IMR-90 (cell line): ENCODE data around the gene FOXO1. TPM values are rescaled to one million over a fixed set of nuclear protein-coding genes. Genes with fewer than 3 reads are reported as not detected.

Experiments used
- ATAC-seq: fragments of 200-7000 bp; cut with Tn5 transposase; 2 replicates; pipeline ENCODE4 v1.9.1; 2020; ENCODE audit warnings: low read depth, mild to moderate bottlenecking, moderate library complexity
- BruUV-seq: library from RNA; stranded (reverse); fragments of 400-500 nt; replicated peaks from 2 replicates; lab custom pipeline; 2021; lab: Mats Ljungman, UMichigan
- CTCF ChIA-PET: fragments of 300-600 bp; formaldehyde crosslinking; extraction: SDS; loops from one replicate; lab custom pipeline; 2021; ENCODE audit warnings: antibody characterized with exemption; lab: Yijun Ruan, JAX
- POLR2A ChIA-PET: fragments of 300-600 bp; sonication (Branson Sonifier 250); formaldehyde crosslinking; loops from one replicate; lab custom pipeline; 2022; ENCODE audit warnings: antibody characterized with exemption; ENCODE audit not compliant: unreplicated experiment; lab: Charles Lee
- DNase-seq: peaks from one replicate; pipeline ENCODE4 v3.0.0; 2013
- H2AFZ ChIP-seq: replicated peaks from 2 replicates; pipeline ENCODE3; 2013; ENCODE audit warnings: low read length, mild to moderate bottlenecking; ENCODE audit not compliant: poor library complexity
- H2AK5ac ChIP-seq: 2 replicates; pipeline ENCODE4 v1.6.1; 2013; ENCODE audit warnings: low read depth, low read length, inconsistent platforms
- H2AK9ac ChIP-seq: replicated peaks from 2 replicates; pipeline ENCODE3; 2013; ENCODE audit warnings: mild to moderate bottlenecking, low read depth, low read length, moderate library complexity; ENCODE audit not compliant: poor library complexity
- H2BK120ac ChIP-seq: 2 replicates; pipeline ENCODE4 v1.6.1; 2013; ENCODE audit warnings: low read depth, low read length, inconsistent platforms
- H2BK15ac ChIP-seq: 3 replicates; pipeline ENCODE4 v1.6.1; 2013; ENCODE audit warnings: low read depth, low read length, inconsistent platforms
- H2BK20ac ChIP-seq: 2 replicates; pipeline ENCODE4 v1.6.1; 2013; ENCODE audit warnings: low read depth, mild to moderate bottlenecking, inconsistent platforms, low read length, moderate library complexity
- H2BK5ac ChIP-seq: 2 replicates; pipeline ENCODE4 v1.6.1; 2013; ENCODE audit warnings: mild to moderate bottlenecking, low read depth, low read length, inconsistent platforms; ENCODE audit not compliant: poor library complexity, severe bottlenecking
- H3K14ac ChIP-seq: replicated peaks from 2 replicates; pipeline ENCODE4 v1.6.1; 2013; ENCODE audit warnings: low read depth, low read length, inconsistent platforms
- H3K18ac ChIP-seq: 2 replicates; pipeline ENCODE4 v1.6.1; 2013; ENCODE audit warnings: low read depth, low read length, control low read depth
- H3K23ac ChIP-seq: 2 replicates; pipeline ENCODE4 v1.6.1; 2013; ENCODE audit warnings: low read depth, low read length, inconsistent platforms
- H3K27ac ChIP-seq: 2 replicates; pipeline ENCODE4 v1.5.1; 2013; ENCODE audit warnings: mild to moderate bottlenecking, control low read depth, low read length; ENCODE audit not compliant: insufficient read depth
- H3K27me3 ChIP-seq: 2 replicates; pipeline ENCODE4 v1.6.1; 2013; ENCODE audit warnings: low read length; ENCODE audit not compliant: control insufficient read depth, insufficient read depth
- H3K36me3 ChIP-seq: 2 replicates; pipeline ENCODE4 v1.6.1; 2013; ENCODE audit warnings: low read length, mixed read lengths; ENCODE audit not compliant: control insufficient read depth, insufficient read depth
- H3K4ac ChIP-seq: 2 replicates; pipeline ENCODE4 v1.6.1; 2013; ENCODE audit warnings: low read depth, low read length, inconsistent platforms
- H3K4me1 ChIP-seq: 2 replicates; pipeline ENCODE4 v1.6.1; 2013; ENCODE audit warnings: low read length, mixed read lengths; ENCODE audit not compliant: control insufficient read depth, insufficient read depth
- H3K4me2 ChIP-seq: 2 replicates; pipeline ENCODE4 v1.6.1; 2013; ENCODE audit warnings: low read depth, mild to moderate bottlenecking, control low read depth, low read length, moderate library complexity
- H3K4me3 ChIP-seq: 2 replicates; pipeline ENCODE4 v1.5.1; 2013; ENCODE audit warnings: low read depth, mild to moderate bottlenecking, control low read depth, low read length, moderate library complexity; ENCODE audit not compliant: insufficient read depth
- H3K56ac ChIP-seq: 2 replicates; pipeline ENCODE4 v1.6.1; 2013; ENCODE audit warnings: low read length, inconsistent platforms; ENCODE audit not compliant: insufficient read depth; ENCODE audit errors: extremely low read depth
- H3K79me1 ChIP-seq, 2 experiments: 2 replicates each; pipeline ENCODE4 v1.6.1; 2013; ENCODE audit warnings: low read length in 2 of 2, inconsistent platforms in 1 of 2, low read depth in 1 of 2
- H3K9ac ChIP-seq: 2 replicates; pipeline ENCODE4 v1.6.1; 2013; ENCODE audit warnings: low read depth, low read length, control low read depth
- H3K9me1 ChIP-seq: 2 replicates; pipeline ENCODE4 v1.6.1; 2013; ENCODE audit warnings: low read length, inconsistent platforms; ENCODE audit not compliant: insufficient read depth
- H3K9me3 ChIP-seq: 2 replicates; pipeline ENCODE4 v1.6.1; 2013; ENCODE audit warnings: low read length; ENCODE audit not compliant: control insufficient read depth, insufficient read depth
- H4K20me1 ChIP-seq: 2 replicates; pipeline ENCODE4 v1.6.1; 2013; ENCODE audit warnings: low read length, inconsistent platforms; ENCODE audit not compliant: insufficient read depth
- H4K5ac ChIP-seq: 2 replicates; pipeline ENCODE4 v1.6.1; 2013; ENCODE audit warnings: mild to moderate bottlenecking, low read depth, low read length, control low read depth
- H4K8ac ChIP-seq, 2 experiments: 2 replicates each; pipeline ENCODE4 v1.6.1; 2013; ENCODE audit warnings: low read depth in 2 of 2, low read length in 2 of 2, control low read depth in 1 of 2, inconsistent platforms in 1 of 2
- H4K91ac ChIP-seq: 2 replicates; pipeline ENCODE4 v1.6.1; 2013; ENCODE audit warnings: low read depth, low read length, inconsistent platforms; ENCODE audit not compliant: insufficient read depth
- BHLHE40 ChIP-seq: fragments of 150-350 bp; IDR thresholded peaks from 2 replicates; pipeline ENCODE4 v1.6.1; 2016; ENCODE audit warnings: mild to moderate bottlenecking, low read depth, low read length
- CEBPB ChIP-seq: IDR thresholded peaks from 2 replicates; pipeline ENCODE4 v1.6.1; 2012; ENCODE audit warnings: low read depth, low read length, improper control_type of control experiment
- CHD1 ChIP-seq: IDR thresholded peaks from 2 replicates; pipeline ENCODE4 v1.6.1; 2012; ENCODE audit warnings: low read depth, low read length, improper control_type of control experiment
- CTCF ChIP-seq: conservative IDR thresholded peaks from 2 replicates; pipeline ENCODE4 v1.5.1; 2012; ENCODE audit warnings: mild to moderate bottlenecking, low read depth, low read length, improper control_type of control experiment
- ELK1 ChIP-seq: fragments of 150-350 bp; IDR thresholded peaks from 2 replicates; pipeline ENCODE4 v1.6.1; 2016; ENCODE audit warnings: low read depth, mild to moderate bottlenecking, low read length, moderate library complexity, borderline replicate concordance
- FOS ChIP-seq: fragments of 150-350 bp; IDR thresholded peaks from 2 replicates; pipeline ENCODE4 v1.6.1; 2016; ENCODE audit warnings: low read depth, low read length
- MAFK ChIP-seq: IDR thresholded peaks from 2 replicates; pipeline ENCODE4 v1.6.1; 2012; ENCODE audit warnings: low read depth, low read length, improper control_type of control experiment
- MAZ ChIP-seq: IDR thresholded peaks from 2 replicates; pipeline ENCODE4 v1.6.1; 2012; ENCODE audit warnings: low read depth, mild to moderate bottlenecking, low read length, improper control_type of control experiment, moderate library complexity, borderline replicate concordance
- MXI1 ChIP-seq: IDR thresholded peaks from 2 replicates; pipeline ENCODE4 v1.6.1; 2012; ENCODE audit warnings: low read depth, mild to moderate bottlenecking, low read length, moderate library complexity, borderline replicate concordance
- NFE2L2 ChIP-seq: fragments of 150-350 bp; IDR thresholded peaks from 2 replicates; pipeline ENCODE4 v1.6.1; 2016; ENCODE audit warnings: low read depth, mild to moderate bottlenecking, low read length
- POLR2A ChIP-seq: IDR thresholded peaks from 2 replicates; pipeline ENCODE4 v1.6.1; 2012; ENCODE audit warnings: mild to moderate bottlenecking, low read depth, low read length
- RAD21 ChIP-seq: IDR thresholded peaks from 2 replicates; pipeline ENCODE4 v1.6.1; 2012; ENCODE audit warnings: low read length, improper control_type of control experiment
- RCOR1 ChIP-seq: IDR thresholded peaks from 2 replicates; pipeline ENCODE4 v1.6.1; 2012; ENCODE audit warnings: mild to moderate bottlenecking, low read length, improper control_type of control experiment; ENCODE audit not compliant: insufficient replicate concordance
- RFX5 ChIP-seq: IDR thresholded peaks from 2 replicates; pipeline ENCODE4 v1.8.0; 2012; ENCODE audit warnings: low read depth, mild to moderate bottlenecking, low read length, moderate library complexity
- SMC3 ChIP-seq: fragments of 150-350 bp; IDR thresholded peaks from 2 replicates; pipeline ENCODE4 v1.6.1; 2016; ENCODE audit warnings: low read depth, mild to moderate bottlenecking, antibody characterized with exemption, low read length, moderate library complexity
- USF2 ChIP-seq: fragments of 150-350 bp; IDR thresholded peaks from 2 replicates; pipeline ENCODE4 v1.6.1; 2017; ENCODE audit warnings: mild to moderate bottlenecking, antibody characterized with exemption, low read length, low read depth
- WGBS, 2 experiments: methylation state at CpG; one replicate each; pipeline versions ENCODE4 v1.1.5 to v1.1.7; 2013; ENCODE audit warnings: missing lambda C conversion rate in 2 of 2; ENCODE audit not compliant: insufficient read length in 1 of 2; ENCODE audit errors: extremely low coverage in 2 of 2; 5-methylcytosine and 5-hydroxymethylcytosine counted together
- dilution Hi-C: fragments of 300-500 bp; cut with HindIII; formaldehyde crosslinking; loops from one replicate; pipeline ENCODE4 v1.14.3; 2018; ENCODE audit warnings: low sequenced_read_pairs; ENCODE audit not compliant: unreplicated experiment
- in situ Hi-C: fragments of 300-500 bp; cut with MboI; formaldehyde crosslinking; loops from 3 replicates; pipeline ENCODE4 v1.14.3; 2019; ENCODE audit warnings: low sequenced_read_pairs, inconsistent platforms, mixed read lengths
- intact Hi-C: fragments of 100-400 bp; cut with micrococcal nuclease; formaldehyde crosslinking; loops from 2 replicates; pipeline ENCODE4 v1.10.0; 2022
- polyA plus RNA-seq, 3 experiments: library from polyadenylated mRNA; depleted of rRNA; stranded (reverse); fragments of >200 nt; gene quantifications; 2 replicates each; pipeline ENCODE4 v1.2.3, GENCODE V29; 2012; ENCODE audit warnings: low replicate concordance in 1 of 3
- total RNA-seq: library from RNA; depleted of rRNA; stranded (reverse); fragments of >200 nt; gene quantifications from 2 replicates; pipeline ENCODE4 v1.2.3, GENCODE V29; 2012

FOXO1 gene
- total and polyA plus RNA-seq, 2 of the 4 experiments (the other 2 are of a cell fraction), result 0.12 to 0.18 TPM

DNA sequence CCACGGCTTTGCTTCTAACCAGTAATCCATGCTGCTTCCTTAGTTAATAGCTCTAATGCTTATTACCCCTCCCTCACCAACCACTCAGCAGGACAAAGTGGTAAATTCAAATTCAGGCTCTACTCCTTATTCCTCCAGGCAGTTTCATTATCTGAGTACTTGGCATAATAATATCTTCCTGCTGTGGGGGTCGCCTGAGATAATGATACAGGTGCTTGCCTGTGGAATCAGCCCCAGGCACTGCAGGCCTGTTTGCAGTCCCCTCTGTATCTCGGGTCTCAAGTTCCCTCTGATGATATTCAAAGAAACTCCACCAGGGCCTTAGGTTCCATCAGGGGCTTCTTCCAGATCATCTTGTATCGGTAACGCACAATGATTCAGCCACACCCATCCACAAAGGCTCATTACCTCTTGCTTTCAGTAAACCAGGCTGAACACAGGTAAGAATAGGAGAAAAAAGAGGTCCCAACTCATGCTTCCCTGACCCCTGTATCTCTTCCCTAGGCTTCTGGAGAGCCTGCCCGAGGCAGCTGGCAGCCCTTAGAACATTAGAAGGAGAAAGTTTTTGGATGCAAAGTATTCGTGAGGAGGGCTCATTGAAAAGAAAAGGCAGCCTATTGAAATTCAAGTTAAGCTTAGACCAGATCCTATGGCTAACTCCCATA lies 14.3 kb upstream of the FOXO1 start:
- DNase-seq, result no peak
- no peak overlapping the region for H2AK9ac ChIP-seq
- no peaks in the 10 kb centered on the region for H3K79me1 ChIP-seq
- no peak overlapping the region for H2BK15ac ChIP-seq
- no peaks in the 10 kb centered on the region; the same call in 1 of the 2 replicates for H3K27me3 ChIP-seq
- H3K27ac ChIP-seq, result no peak overlapping the region
- intact Hi-C loops (loop anchor here (10.0 kb wide), 2 partner anchors 906 to 1636 kb away; no protein-coding TSS in a partner anchor), dilution Hi-C loops (no loop called here), in situ Hi-C loops (loop anchor here (5.0 to 25.0 kb wide), 3 partner anchors 603 to 993 kb away; no protein-coding TSS in a partner anchor)
- H2AFZ ChIP-seq, result no peak overlapping the region
- no peak overlapping the region for H3K18ac ChIP-seq
- H4K5ac ChIP-seq, result no peak overlapping the region
- H3K14ac ChIP-seq, result no peak overlapping the region
- H4K20me1 ChIP-seq, result no peaks in the 10 kb centered on the region
- H2BK5ac ChIP-seq, result no peak overlapping the region
- no peak overlapping the region for H3K56ac ChIP-seq
- H3K4me3 ChIP-seq, result no peak overlapping the region
- H2BK120ac ChIP-seq, result no peak overlapping the region
- no peaks in the 10 kb centered on the region for H3K36me3 ChIP-seq
- POLR2A ChIA-PET, result no interaction called here
- H3K9me3 ChIP-seq, result no peaks in the 10 kb centered on the region
- TF ChIP-seq ELK1, result no peak
- no peak for TF ChIP-seq CHD1
- no peak for TF ChIP-seq MAFK
- no peak for TF ChIP-seq BHLHE40
- no peak for TF ChIP-seq NFE2L2
- no peak for TF ChIP-seq RCOR1
- no peak for TF ChIP-seq MAZ
- TF ChIP-seq MXI1, result no peak
- no peak for TF ChIP-seq SMC3
- TF ChIP-seq CTCF, result no peak
- TF ChIP-seq RFX5, result no peak
- no peak for TF ChIP-seq USF2
- no peak for TF ChIP-seq CEBPB
- TF ChIP-seq RAD21, result no peak
- TF ChIP-seq FOS, result no peak
- no peak for TF ChIP-seq POLR2A
- H3K9ac ChIP-seq, result no peak overlapping the region
- no peak overlapping the region for H3K4ac ChIP-seq
- ATAC-seq, result no peak
- H4K91ac ChIP-seq, result no peak overlapping the region
- CTCF ChIA-PET, result no interaction called here
- H2AK5ac ChIP-seq, result no peak overlapping the region
- no peak overlapping the region for H4K8ac ChIP-seq
- no peaks in the 10 kb centered on the region for H3K9me1 ChIP-seq
- no peaks in the 10 kb centered on the region for H3K4me1 ChIP-seq
- 59% methylated on average over 2 of the region's 7 CpGs; no CpG with 5 or more reads in 1 of the 2 experiments for WGBS, 2 experiments
- H3K23ac ChIP-seq, result no peak overlapping the region
- H3K4me2 ChIP-seq, result no peak overlapping the region
- H2BK20ac ChIP-seq, result no peak overlapping the region
- no TSS peak for BruUV-seq
